GM21515 (cell line): Measurements from ENCODE around the gene PKHD1.
"Not testable (repeated sequence)": the region's sequence is repeated elsewhere in the genome, so short reads cannot be mapped to it uniquely, and the experiment has no call there.

Experiments
- ATAC-seq: cut with Tn5 transposase; IDR thresholded peaks from one replicate; pipeline ENCODE4 v1.9.1; 2021; ENCODE audit not compliant: unreplicated experiment

PKHD1 gene

GRCh38 chr6:51868591-51869355 is 218.6 kb downstream of the PKHD1 start:
- ATAC-seq = no peak

GRCh38 chr6:51866867-51867266 is 220.5 kb downstream of the PKHD1 start:
- no peak for ATAC-seq

- no peak for ATAC-seq
These were observed 221.4 kb downstream of the PKHD1 start for GRCh38 chr6:51865996-51866395.

GRCh38 chr6:51865176-51865575 is 222.2 kb downstream of the PKHD1 start:
- ATAC-seq = no peak

GRCh38 chr6:51857134-51857533 is 230.3 kb downstream of the PKHD1 start:
- ATAC-seq = no peak

GRCh38 chr6:51856508-51856907 is 230.9 kb downstream of the PKHD1 start:
- ATAC-seq = no peak

GRCh38 chr6:51855310-51856082 is 231.9 kb downstream of the PKHD1 start:
- peak; percentile 78 for ATAC-seq

- peak; percentile 23 for ATAC-seq
These were observed 232.5 kb downstream of the PKHD1 start for GRCh38 chr6:51854876-51855275.

GRCh38 chr6:51854347-51854746 is 233.1 kb downstream of the PKHD1 start:
- ATAC-seq = no peak

- not testable (repeated sequence) for ATAC-seq
These were observed 234.3 kb downstream of the PKHD1 start for GRCh38 chr6:51853109-51853508.

- ATAC-seq = no peak
These were observed 240.9 kb downstream of the PKHD1 start for GRCh38 chr6:51846531-51846930.

GRCh38 chr6:51844336-51844735 is 243.1 kb downstream of the PKHD1 start:
- ATAC-seq = no peak

- ATAC-seq = no peak
These were observed 243.9 kb downstream of the PKHD1 start for GRCh38 chr6:51843456-51844056.

GRCh38 chr6:51842804-51843378 is 244.5 kb downstream of the PKHD1 start:
- ATAC-seq = no peak

GRCh38 chr6:51842061-51842803 is 245.2 kb downstream of the PKHD1 start:
- ATAC-seq = no peak

GRCh38 chr6:51841626-51842025 is 245.8 kb downstream of the PKHD1 start:
- no peak for ATAC-seq

GRCh38 chr6:51839726-51840374 is 247.6 kb downstream of the PKHD1 start:
- no peak for ATAC-seq

GRCh38 chr6:51830666-51831065 is 256.7 kb downstream of the PKHD1 start:
- ATAC-seq = no peak

GRCh38 chr6:51827580-51827979 is 259.8 kb downstream of the PKHD1 start:
- no peak for ATAC-seq

- no peak for ATAC-seq
These were observed 262.5 kb downstream of the PKHD1 start for GRCh38 chr6:51824940-51825339.
